H9 (cell line): Measurements from ENCODE around the gene EXOC8. TPM values are rescaled to one million over a fixed set of nuclear protein-coding genes. Genes with fewer than 3 reads are reported as not detected.

Source experiments
- DNase-seq: peaks from one replicate; pipeline ENCODE4 v3.0.0-alpha.2; 2017
- H2AFZ ChIP-seq: one replicate; pipeline ENCODE4 v1.6.1; 2013; ENCODE audit warnings: mild to moderate bottlenecking, low read length, control low read depth, moderate library complexity
- H2AK5ac ChIP-seq: 2 replicates; pipeline ENCODE4 v1.6.1; 2013; ENCODE audit warnings: low read length, control low read depth, mixed read lengths; ENCODE audit not compliant: insufficient read length
- H2BK120ac ChIP-seq: one replicate; pipeline ENCODE4 v1.6.1; 2013; ENCODE audit warnings: low read depth, mild to moderate bottlenecking, low read length, control low read depth, inconsistent platforms; ENCODE audit not compliant: poor library complexity, severe bottlenecking
- H2BK12ac ChIP-seq: 2 replicates; pipeline ENCODE4 v1.6.1; 2013; ENCODE audit warnings: low read length, control low read depth, mixed read lengths, low read depth; ENCODE audit not compliant: insufficient read length
- H2BK15ac ChIP-seq: 2 replicates; pipeline ENCODE4 v1.6.1; 2013; ENCODE audit warnings: low read depth, low read length, control low read depth
- H2BK20ac ChIP-seq: one replicate; pipeline ENCODE4 v1.6.1; 2013; ENCODE audit warnings: low read depth, mild to moderate bottlenecking, low read length, control low read depth, inconsistent platforms; ENCODE audit not compliant: poor library complexity, severe bottlenecking
- H2BK5ac ChIP-seq: 2 replicates; pipeline ENCODE4 v1.6.1; 2013; ENCODE audit warnings: low read length, control low read depth, mixed read lengths; ENCODE audit not compliant: insufficient read length
- H3K14ac ChIP-seq: 2 replicates; pipeline ENCODE4 v1.6.1; 2013; ENCODE audit warnings: low read length, control low read depth; ENCODE audit not compliant: insufficient read depth
- H3K18ac ChIP-seq: 2 replicates; pipeline ENCODE4 v1.6.1; 2013; ENCODE audit warnings: low read depth, mild to moderate bottlenecking, mixed read lengths, low read length, control low read depth; ENCODE audit not compliant: insufficient read length
- H3K23ac ChIP-seq: 2 replicates; pipeline ENCODE4 v1.6.1; 2013; ENCODE audit warnings: low read length, control low read depth, mixed read lengths, low read depth; ENCODE audit not compliant: insufficient read length
- H3K23me2 ChIP-seq: 2 replicates; pipeline ENCODE4 v1.6.1; 2013; ENCODE audit warnings: low read depth, mild to moderate bottlenecking, mixed read lengths, low read length, control low read depth; ENCODE audit not compliant: insufficient read length, poor library complexity, severe bottlenecking
- H3K27ac ChIP-seq: 2 replicates; pipeline ENCODE4 v1.5.1; 2013; ENCODE audit warnings: low read length, control low read depth, mixed read lengths, low read depth; ENCODE audit not compliant: insufficient read length
- H3K27me3 ChIP-seq: 2 replicates; pipeline ENCODE4 v1.6.1; 2013; ENCODE audit warnings: low read length, control low read depth, inconsistent platforms; ENCODE audit not compliant: insufficient read depth
- H3K4ac ChIP-seq: 2 replicates; pipeline ENCODE4 v1.6.1; 2013; ENCODE audit warnings: low read depth, mild to moderate bottlenecking, control low read depth, inconsistent platforms, low read length, moderate library complexity
- H3K4me1 ChIP-seq: 2 replicates; pipeline ENCODE4 v1.6.1; 2013; ENCODE audit warnings: low read length, control low read depth, inconsistent platforms; ENCODE audit not compliant: insufficient read depth
- H3K4me2 ChIP-seq: 2 replicates; pipeline ENCODE4 v1.6.1; 2013; ENCODE audit warnings: low read length, control low read depth, mixed read lengths; ENCODE audit not compliant: insufficient read length, insufficient read depth
- H3K56ac ChIP-seq: 2 replicates; pipeline ENCODE4 v1.6.1; 2013; ENCODE audit warnings: low read depth, mild to moderate bottlenecking, mixed read lengths, low read length, control low read depth; ENCODE audit not compliant: insufficient read length
- H3K79me1 ChIP-seq: 2 replicates; pipeline ENCODE4 v1.6.1; 2013; ENCODE audit warnings: low read depth, mild to moderate bottlenecking, moderate library complexity, low read length, control low read depth, inconsistent platforms; ENCODE audit not compliant: insufficient read depth, poor library complexity, severe bottlenecking
- H3K79me2 ChIP-seq: 2 replicates; pipeline ENCODE4 v1.6.1; 2013; ENCODE audit warnings: low read length, control low read depth, inconsistent platforms; ENCODE audit not compliant: insufficient read depth
- H3K9ac ChIP-seq: 2 replicates; pipeline ENCODE4 v1.6.1; 2013; ENCODE audit warnings: low read length, control low read depth, mixed read lengths; ENCODE audit not compliant: insufficient read length; ENCODE audit errors: extremely low read depth
- H3K9me3 ChIP-seq: one replicate; pipeline ENCODE4 v1.6.1; 2013; ENCODE audit warnings: low read depth, low read length, inconsistent platforms; ENCODE audit not compliant: control insufficient read depth
- H3T11ph ChIP-seq: one replicate; pipeline ENCODE4 v1.6.1; 2013; ENCODE audit warnings: mild to moderate bottlenecking, low read length, control low read depth, inconsistent platforms
- H4K20me1 ChIP-seq: one replicate; pipeline ENCODE4 v1.6.1; 2013; ENCODE audit not compliant: control insufficient read depth, insufficient read length, insufficient read depth
- H4K5ac ChIP-seq: 2 replicates; pipeline ENCODE4 v1.6.1; 2013; ENCODE audit warnings: low read depth, mild to moderate bottlenecking, mixed read lengths, low read length, control low read depth; ENCODE audit not compliant: insufficient read length
- H4K8ac ChIP-seq: replicated peaks from 2 replicates; pipeline ENCODE4 v1.6.1; 2013; ENCODE audit warnings: low read length, control low read depth, mixed read lengths, low read depth; ENCODE audit not compliant: insufficient read length
- H4K91ac ChIP-seq: 2 replicates; pipeline ENCODE4 v1.6.1; 2013; ENCODE audit warnings: low read depth, mild to moderate bottlenecking, moderate library complexity, mixed read lengths, low read length, control low read depth; ENCODE audit not compliant: insufficient read length
- H3K27ac Mint-ChIP-seq, 3 experiments: 2 replicates in 2 of 3; 3 replicates in 1 of 3; pipeline ENCODE4 v1.8.0; 2020 to 2021; ENCODE audit warnings: mixed read lengths in 3 of 3, mild to moderate bottlenecking in 1 of 3, moderate library complexity in 1 of 3
- H3K27me3 Mint-ChIP-seq: 2 replicates; pipeline ENCODE4 v1.8.0; 2021; ENCODE audit warnings: low read depth, mild to moderate bottlenecking, moderate library complexity, mixed read lengths
- H3K36me3 Mint-ChIP-seq, 3 experiments: 2 replicates in 2 of 3; 3 replicates in 1 of 3; pipeline ENCODE4 v1.8.0; 2020 to 2021; ENCODE audit warnings: low read depth in 3 of 3, mixed read lengths in 3 of 3; ENCODE audit not compliant: insufficient read depth in 1 of 3
- H3K4me1 Mint-ChIP-seq, 2 experiments: 2 replicates each; pipeline ENCODE4 v1.8.0; 2020; ENCODE audit warnings: mixed read lengths in 2 of 2
- H3K4me3 Mint-ChIP-seq, 2 experiments: 2 replicates in 1 of 2; 3 replicates in 1 of 2; pipeline ENCODE4 v1.8.0; 2020 to 2021; ENCODE audit warnings: mild to moderate bottlenecking in 2 of 2, mixed read lengths in 2 of 2, moderate library complexity in 1 of 2
- H3K9me3 Mint-ChIP-seq, 2 experiments: 2 replicates in 1 of 2; 3 replicates in 1 of 2; pipeline ENCODE4 v1.8.0; 2020; ENCODE audit warnings: mild to moderate bottlenecking in 2 of 2, mixed read lengths in 2 of 2, moderate library complexity in 1 of 2
- CTCF ChIP-seq: fragments of 200-600 bp; sonication (generic); conservative IDR thresholded peaks from 3 replicates; pipeline ENCODE4 v1.8.0; 2021; ENCODE audit warnings: antibody characterized with exemption, mild to moderate bottlenecking
- WGBS: extraction: QIAGEN DNeasy Blood & Tissue Kit; methylation state at CpG from one replicate; pipeline ENCODE4 v1.1.7; 2013; ENCODE audit warnings: missing lambda C conversion rate, low lambda C conversion rate, mixed read lengths; ENCODE audit not compliant: insufficient read length; ENCODE audit errors: extremely low coverage; 5-methylcytosine and 5-hydroxymethylcytosine counted together
- total RNA-seq: library from RNA; stranded (reverse); gene quantifications from 2 replicates; pipeline ENCODE4 v1.2.1, GENCODE V29; 2021

Gene EXOC8
- total RNA-seq, 1 experiment from 2014 or later: 10.8 TPM

GRCh38 chr1:231311720-231312431 is 25.8 kb downstream of the EXOC8 start:
- DNase-seq: no peak
- Mint-ChIP-seq H3K4me3 (no peak overlapping the region), H3K4me1 (no peaks in the 10 kb centered on the region), H3K9me3 (no peaks in the 10 kb centered on the region), H3K36me3 (no peaks in the 10 kb centered on the region; a peak in 1 of 7 replicates), H3K27ac (no peak overlapping the region), H3K27me3 (peaks cover 24% of the 10 kb centered on the region)
- Histone ChIP-seq H2BK12ac (no peak overlapping the region), H2BK20ac (no peak overlapping the region), H3K56ac (no peak overlapping the region), H3K23me2 (no peaks in the 10 kb centered on the region), H4K20me1 (no peaks in the 10 kb centered on the region), H3K9ac (no peak overlapping the region), H3K4ac (no peak overlapping the region), H4K8ac (no peak overlapping the region), H3K9me3 (no peaks in the 10 kb centered on the region), H3K4me2 (no peak overlapping the region), H2BK5ac (no peak overlapping the region), H3T11ph (no peak overlapping the region), H3K79me1 (no peaks in the 10 kb centered on the region), H2AK5ac (no peak overlapping the region), H4K91ac (no peak overlapping the region), H3K79me2 (no peaks in the 10 kb centered on the region), H3K18ac (no peak overlapping the region), H4K5ac (no peak overlapping the region), H3K14ac (no peak overlapping the region), H3K4me1 (no peaks in the 10 kb centered on the region), H3K27ac (no peak overlapping the region), H2BK15ac (no peak overlapping the region), H3K23ac (no peak overlapping the region), H2AFZ (no peak overlapping the region), H3K27me3 (no peaks in the 10 kb centered on the region), H2BK120ac (no peak overlapping the region)
- no CpG with 5 or more reads among the region's 8 CpGs for WGBS
- no peak for TF ChIP-seq CTCF
